Fibroblast of mammary gland (primary cell): ENCODE measurements around the gene ULK3.
A peak's percentile ranks its signal among the peaks of the same experiment; 100 is the strongest.

Source experiments
- DNase-seq: peaks from one replicate; pipeline ENCODE4 v3.0.0-alpha.2; 2010; ENCODE audit warnings: low read depth
- H3K4me3 ChIP-seq: 2 replicates; pipeline ENCODE4 v1.5.1; 2011; ENCODE audit warnings: low read depth, mild to moderate bottlenecking, low read length, moderate library complexity; ENCODE audit not compliant: control insufficient read depth
- TF ChIP-seq, protein P1 (sequence below): conservative IDR thresholded peaks from 2 replicates; pipeline ENCODE4 v1.5.1; 2011; ENCODE audit warnings: low read depth, low read length, inconsistent platforms; ENCODE audit not compliant: control insufficient read depth, insufficient read depth

The ULK3 gene

DNA sequence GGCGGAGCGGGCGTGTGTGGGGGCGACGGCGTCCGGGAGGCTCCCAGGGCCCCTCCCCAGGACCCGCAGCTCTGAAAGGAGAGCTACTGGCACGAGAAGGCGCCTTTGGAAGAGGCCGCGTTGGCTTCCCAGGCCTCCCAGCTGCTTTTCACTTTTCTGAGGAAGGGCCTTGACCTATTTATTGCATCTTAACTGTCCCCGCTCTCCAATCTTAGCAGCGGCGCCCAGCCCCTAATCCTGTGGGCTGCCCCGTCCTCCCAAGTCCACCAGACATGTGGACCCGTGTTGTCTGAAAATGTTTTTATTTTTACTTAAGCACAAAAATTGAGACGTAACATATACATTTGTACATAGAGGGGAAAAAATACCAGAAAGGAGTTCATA lies 481 bp upstream of the ULK3 start:
- TF ChIP-seq, protein P1, sequence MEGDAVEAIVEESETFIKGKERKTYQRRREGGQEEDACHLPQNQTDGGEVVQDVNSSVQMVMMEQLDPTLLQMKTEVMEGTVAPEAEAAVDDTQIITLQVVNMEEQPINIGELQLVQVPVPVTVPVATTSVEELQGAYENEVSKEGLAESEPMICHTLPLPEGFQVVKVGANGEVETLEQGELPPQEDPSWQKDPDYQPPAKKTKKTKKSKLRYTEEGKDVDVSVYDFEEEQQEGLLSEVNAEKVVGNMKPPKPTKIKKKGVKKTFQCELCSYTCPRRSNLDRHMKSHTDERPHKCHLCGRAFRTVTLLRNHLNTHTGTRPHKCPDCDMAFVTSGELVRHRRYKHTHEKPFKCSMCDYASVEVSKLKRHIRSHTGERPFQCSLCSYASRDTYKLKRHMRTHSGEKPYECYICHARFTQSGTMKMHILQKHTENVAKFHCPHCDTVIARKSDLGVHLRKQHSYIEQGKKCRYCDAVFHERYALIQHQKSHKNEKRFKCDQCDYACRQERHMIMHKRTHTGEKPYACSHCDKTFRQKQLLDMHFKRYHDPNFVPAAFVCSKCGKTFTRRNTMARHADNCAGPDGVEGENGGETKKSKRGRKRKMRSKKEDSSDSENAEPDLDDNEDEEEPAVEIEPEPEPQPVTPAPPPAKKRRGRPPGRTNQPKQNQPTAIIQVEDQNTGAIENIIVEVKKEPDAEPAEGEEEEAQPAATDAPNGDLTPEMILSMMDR: no peak
- DNase-seq: no peak
- peak overlapping the region; percentile 31 for H3K4me3 ChIP-seq

DNA sequence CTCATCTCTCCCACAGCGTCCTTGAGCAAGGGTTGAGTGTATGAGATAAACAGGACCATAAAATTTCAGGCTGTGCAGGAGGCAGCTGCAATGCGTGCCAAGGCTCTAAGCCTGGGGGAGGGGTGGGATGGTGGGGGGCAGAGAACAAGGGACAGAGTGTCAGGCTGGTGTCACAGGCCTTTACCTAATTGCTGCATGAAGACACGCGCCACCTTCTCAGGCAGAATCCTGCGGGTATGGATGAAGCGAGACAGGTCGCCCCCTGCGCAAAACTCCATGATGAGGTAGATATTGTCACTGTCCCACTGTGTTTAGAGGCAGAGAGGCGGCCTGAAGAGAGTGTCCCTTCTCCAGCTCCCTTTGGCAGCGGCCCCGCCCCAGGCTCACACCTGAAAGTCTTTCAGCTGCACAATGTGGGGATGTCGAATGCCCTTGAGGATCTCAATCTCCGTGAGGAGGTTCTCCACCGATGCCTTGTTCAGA lies 1.0 kb downstream of the ULK3 start:
- no peak for DNase-seq
- TF ChIP-seq, protein P1: no peak
- H3K4me3 ChIP-seq: peak overlapping the region; percentile 80

DNA sequence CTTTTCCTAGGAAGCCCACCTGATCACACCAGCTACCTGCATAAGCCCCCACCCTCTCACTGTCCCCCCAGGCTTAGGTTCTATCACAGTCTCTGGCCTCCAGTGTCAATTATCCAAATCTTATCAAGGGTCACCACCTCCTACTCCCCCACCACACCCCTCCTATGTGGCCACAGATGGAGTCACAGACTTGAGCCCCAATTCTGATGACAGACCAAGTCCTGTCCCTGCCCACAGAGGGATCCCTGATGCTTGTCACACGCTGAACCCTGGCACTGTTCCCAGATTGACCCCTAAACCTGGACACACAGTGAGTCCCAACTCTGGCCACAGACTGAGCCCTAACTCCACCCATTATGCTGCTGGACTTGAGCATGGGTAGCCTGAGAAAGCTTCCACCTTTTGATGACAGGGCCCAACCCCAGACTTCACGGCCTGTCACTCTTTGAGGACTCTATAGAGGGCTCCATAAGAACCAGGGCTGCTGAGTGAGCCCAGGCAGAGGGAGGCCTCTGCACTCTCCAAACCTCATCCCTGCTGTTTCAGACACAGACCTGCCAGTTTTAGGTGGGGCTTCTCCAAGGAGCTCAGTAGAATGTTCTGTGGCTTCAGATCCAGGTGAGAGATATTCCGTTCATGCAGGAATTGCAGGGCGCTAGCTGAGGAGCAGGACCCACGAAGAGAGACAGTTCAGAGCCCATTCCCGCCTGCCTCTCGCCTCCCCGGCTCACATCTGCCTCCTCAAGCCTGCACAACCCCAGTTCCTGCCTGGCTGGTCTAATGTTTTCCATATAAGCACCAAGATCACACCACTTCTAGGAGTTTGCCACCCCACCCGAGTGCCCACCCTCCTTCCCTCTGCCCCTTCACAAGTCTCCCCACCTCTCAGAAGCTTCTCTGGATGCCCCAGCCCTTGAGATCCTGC lies 1.8 kb downstream of the ULK3 start:
- H3K4me3 ChIP-seq: no peak overlapping the region
- DNase-seq: no peak
- TF ChIP-seq, protein P1: no peak

DNA sequence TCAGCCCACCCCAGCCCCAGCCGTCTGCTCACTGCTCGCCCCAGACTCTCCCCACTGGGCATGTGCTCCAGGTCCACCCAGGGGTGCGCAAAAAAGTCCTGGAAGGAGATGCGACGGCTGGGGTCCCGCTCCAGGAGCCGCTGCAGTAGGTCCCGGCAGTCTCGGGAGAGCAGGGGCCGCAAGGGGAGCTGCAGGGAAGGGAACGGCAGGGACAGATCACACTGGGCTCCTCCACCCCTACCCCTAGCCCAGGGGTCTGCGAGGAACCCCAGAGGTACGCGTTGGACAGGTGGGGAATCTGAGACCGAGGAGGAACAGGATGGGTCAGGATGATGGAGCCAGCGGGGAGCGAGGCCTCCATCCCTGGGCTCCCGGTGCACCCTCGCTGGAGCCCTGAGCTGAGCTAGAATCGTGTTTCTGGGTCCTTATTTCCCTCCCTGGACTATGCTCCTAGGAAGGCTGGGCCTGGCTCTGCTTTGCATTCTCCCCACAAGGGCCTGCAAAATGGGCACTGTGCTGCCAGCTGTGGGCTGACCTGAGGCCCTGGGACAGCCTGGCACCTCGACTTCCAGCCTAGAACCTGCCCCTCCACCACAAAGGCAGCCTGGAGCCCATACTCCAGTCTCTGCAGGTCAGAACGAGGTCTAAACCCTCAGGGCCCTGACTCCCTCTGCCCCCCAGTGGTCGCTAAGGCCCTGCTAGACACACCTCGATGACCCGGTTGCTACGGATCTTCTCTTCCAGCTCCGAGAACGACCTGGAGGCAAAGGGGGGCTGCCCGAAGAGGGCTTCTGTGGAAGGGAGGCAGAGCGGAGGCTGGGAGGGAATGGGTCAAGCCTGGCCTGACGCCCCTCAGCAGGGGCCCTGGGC lies 3.2 kb downstream of the ULK3 start:
- no peak for DNase-seq
- TF ChIP-seq, protein P1: peak; percentile 4
- H3K4me3 ChIP-seq: no peak overlapping the region

DNA sequence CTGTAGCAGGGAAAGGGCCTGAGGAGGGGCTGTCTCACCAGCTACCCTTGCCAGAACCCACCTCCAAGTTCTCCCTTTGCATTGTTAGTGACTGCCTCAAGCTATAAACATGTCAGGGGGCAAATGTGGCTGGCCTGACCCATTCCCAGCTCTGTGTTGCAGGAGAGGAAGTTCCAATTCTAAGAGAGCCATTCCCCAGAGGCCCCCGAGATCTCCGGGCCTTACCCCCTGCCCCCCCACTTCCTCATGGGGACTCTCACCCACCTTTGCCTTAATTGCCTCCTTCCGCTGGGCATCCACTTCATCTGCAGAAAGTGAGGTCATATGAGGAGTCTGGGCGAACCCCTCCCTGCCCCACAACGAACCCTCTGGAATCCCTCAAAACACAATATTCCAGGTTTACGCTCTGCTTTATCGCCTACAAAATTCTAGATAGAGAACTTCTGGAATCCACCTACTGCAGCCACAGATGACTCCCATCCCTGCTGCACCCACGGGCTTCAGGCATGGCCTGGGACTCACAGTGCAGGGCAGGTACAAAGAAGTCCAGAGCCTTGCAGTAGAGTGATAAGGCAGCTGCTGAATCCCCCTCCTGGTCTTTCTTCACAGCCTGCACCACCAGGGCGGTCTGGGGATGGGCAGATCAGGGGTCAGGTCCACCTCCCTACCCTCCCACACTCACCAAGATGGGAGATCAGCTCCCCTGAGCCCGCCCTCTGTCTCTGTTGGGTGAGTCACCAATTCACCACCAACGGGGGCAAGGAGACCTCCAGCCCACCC lies 4.0 kb downstream of the ULK3 start:
- no peak for DNase-seq

More for the DNA sequence above, 4.0 kb downstream of the ULK3 start:
- TF ChIP-seq, protein P1: no peak
- no peak overlapping the region for H3K4me3 ChIP-seq
